AG10803 (cell line): Measurements from ENCODE around the gene SYS1.
"Not testable (repeated sequence)": the region's sequence is repeated elsewhere in the genome, so short reads cannot be mapped to it uniquely, and the experiment has no call there.

Experiments
- DNase-seq: peaks from one replicate; pipeline ENCODE4 v3.0.0; 2010; ENCODE audit warnings: low read depth
- H3K4me3 ChIP-seq: 2 replicates; pipeline ENCODE4 v1.5.1; 2011; ENCODE audit warnings: mild to moderate bottlenecking, low read length, control low read depth
- CTCF ChIP-seq: conservative IDR thresholded peaks from 2 replicates; pipeline ENCODE4 v1.5.1; 2011; ENCODE audit warnings: mild to moderate bottlenecking, low read length, control low read depth, inconsistent platforms

SYS1 gene

GRCh38 chr20:45350217-45350616, 12.7 kb upstream of the SYS1 start:
- peak; percentile 58 for DNase-seq
- no peak for TF ChIP-seq CTCF
- no peak overlapping the region for H3K4me3 ChIP-seq

GRCh38 chr20:45350795-45351194, 12.2 kb upstream of the SYS1 start:
- not testable (repeated sequence) for DNase-seq, H3K4me3 ChIP-seq

- H3K4me3 ChIP-seq, result no peak overlapping the region
- DNase-seq, result no peak
- no peak for TF ChIP-seq CTCF
Measured at GRCh38 chr20:45352729-45353128, 10.2 kb upstream of the SYS1 start.

- DNase-seq, result no peak
- no peak for TF ChIP-seq CTCF
- H3K4me3 ChIP-seq, result no peak overlapping the region
Measured at GRCh38 chr20:45353746-45354145, 9.2 kb upstream of the SYS1 start.

GRCh38 chr20:45354423-45355208, 8.3 kb upstream of the SYS1 start:
- no peak overlapping the region for H3K4me3 ChIP-seq
- no peak for TF ChIP-seq CTCF
- no peak for DNase-seq

GRCh38 chr20:45355209-45356084, 7.5 kb upstream of the SYS1 start:
- H3K4me3 ChIP-seq, result no peak overlapping the region
- DNase-seq, result peak; percentile 61
- TF ChIP-seq CTCF, result no peak

GRCh38 chr20:45358282-45359068, 4.5 kb upstream of the SYS1 start:
- DNase-seq, result peak; percentile 88
- no peak overlapping the region; the same call in 1 of the 2 replicates for H3K4me3 ChIP-seq
- no peak for TF ChIP-seq CTCF
